Left colon (tissue), 2 donors: ENCODE measurements around the gene DIAPH3. TPM values are rescaled to one million over a fixed set of nuclear protein-coding genes. Genes with fewer than 3 reads are reported as not detected.
A peak's percentile ranks its signal among the peaks of the same experiment; 100 is the strongest.

Source experiments
- ATAC-seq: fragments of 200-7000 bp; cut with Tn5 transposase; one replicate; pipeline ENCODE4 v1.9.1; 2020; ENCODE audit warnings: mild to moderate bottlenecking, moderate library complexity
- DNase-seq, 2 donors: peaks; one replicate each; pipeline ENCODE4 v3.0.0-alpha.2; 2020
- intact Hi-C, 2 donors: fragments of 100-400 bp; cut with DNase I in 1 of 2; cut with micrococcal nuclease in 1 of 2; formaldehyde crosslinking; loops; one replicate each; pipeline versions ENCODE4 v1.11.2 to v1.14.0; 2022; cut with DNase I, micrococcal nuclease
- total RNA-seq, 2 donors: library from RNA; stranded (reverse); fragmentation: NEBNext Ultra II Directional; extraction: Animal tissue kit (Norgen Biotek cat#: 25700); gene quantifications; one replicate each; pipeline ENCODE4 v1.2.1, GENCODE V29; 2021
- donor health status: DM: no; HTN: no; CAD: no.
- donor health status: DM: yes; HTN: yes; CAD: no.

Gene DIAPH3
- total RNA-seq, 2 donors from 2014 or later = 1.9 to 5.0 TPM

DNA sequence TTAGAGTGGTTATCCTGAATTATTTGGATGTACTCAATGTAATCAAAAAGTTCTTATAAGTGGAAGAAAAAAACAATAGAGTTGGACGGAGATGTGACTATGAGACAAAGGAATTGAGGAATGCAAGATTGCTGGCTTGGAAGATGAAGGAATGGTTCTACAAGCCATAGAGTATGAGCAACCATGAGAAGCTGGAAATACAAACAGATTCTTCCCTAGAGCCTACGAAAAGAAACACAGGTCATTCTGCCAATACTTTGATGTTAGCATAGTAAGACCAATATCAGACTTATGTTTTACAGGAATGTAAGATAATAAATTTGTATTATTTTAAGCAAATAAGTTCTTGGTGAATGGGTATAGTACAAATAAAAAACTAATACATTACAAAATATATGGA, 249.2 kb downstream of the DIAPH3 start:
- ATAC-seq (no peak), DNase-seq (no peak)
- intact Hi-C loops = no loop called here

DNA sequence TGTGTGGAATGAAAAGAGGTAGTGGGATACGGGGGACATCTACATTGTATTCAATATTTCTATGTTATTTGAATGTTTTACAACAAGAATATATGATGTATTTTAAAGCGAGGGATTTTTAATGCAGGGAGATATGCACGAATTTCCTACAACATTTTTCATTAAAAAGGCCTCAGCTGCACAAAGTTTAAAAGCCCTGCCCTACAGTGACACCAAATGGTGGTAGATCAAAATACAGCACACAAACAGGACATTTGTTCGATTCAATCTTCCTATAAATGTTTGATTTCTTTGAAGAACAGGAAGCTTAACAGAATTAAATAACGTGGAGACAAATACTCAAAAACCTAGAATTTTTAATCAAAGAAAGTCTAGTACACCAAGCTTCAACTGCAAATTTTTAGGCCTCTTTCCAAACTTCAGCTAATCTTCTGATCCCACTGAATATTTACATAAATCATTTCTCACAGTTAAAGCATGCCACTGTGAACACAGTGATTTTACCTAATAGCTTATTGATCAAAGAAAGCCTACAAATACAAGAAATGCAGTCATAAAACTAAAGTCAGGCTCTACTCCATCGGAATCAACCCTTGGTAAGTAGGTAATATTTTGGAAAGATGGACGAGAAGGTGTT, 257.2 kb downstream of the DIAPH3 start:
- ATAC-seq (peak; percentile 72), DNase-seq (no peak)
- intact Hi-C loops = no loop called here

DNA sequence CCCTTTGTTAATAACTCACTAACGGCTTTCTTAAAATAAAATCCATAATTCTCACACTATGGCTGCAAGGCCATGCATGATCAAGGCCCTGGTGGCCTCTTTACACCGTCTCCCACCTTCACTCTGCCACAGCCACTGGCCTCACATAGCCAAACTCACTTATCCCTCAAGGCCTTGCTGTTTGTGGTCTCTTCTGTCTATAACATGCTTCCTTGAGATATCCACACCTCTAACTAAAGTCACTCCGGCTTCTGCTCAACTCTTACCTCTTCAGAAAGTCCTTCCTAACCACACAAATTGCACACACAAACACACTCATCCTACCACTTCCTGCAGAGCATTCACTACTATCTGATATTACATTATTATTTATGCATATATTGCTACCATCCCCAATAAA, 262.5 kb downstream of the DIAPH3 start:
- ATAC-seq (no peak), DNase-seq (no peak)
- intact Hi-C loops = no loop called here

DNA sequence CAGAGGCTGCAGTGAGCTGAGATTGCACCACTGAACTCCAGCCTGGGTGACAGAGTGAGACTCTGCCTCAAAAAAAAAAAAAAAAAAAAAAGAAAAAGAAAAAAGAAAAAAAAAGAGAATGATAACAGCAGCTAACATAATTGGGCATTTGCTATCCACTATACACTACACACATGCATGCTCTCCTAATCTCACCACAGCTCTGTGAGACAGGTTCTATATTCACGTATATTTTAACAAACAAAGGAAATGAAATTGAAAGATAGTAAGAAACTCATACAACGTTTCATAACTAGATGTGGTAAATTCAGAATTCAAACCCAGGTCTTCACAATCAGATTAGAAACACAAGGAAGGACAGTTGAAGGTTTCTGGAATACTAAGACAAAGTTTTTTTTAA, 265.7 kb downstream of the DIAPH3 start:
- intact Hi-C loops = no loop called here
- DNase-seq (no peak), ATAC-seq (no peak)

DNA sequence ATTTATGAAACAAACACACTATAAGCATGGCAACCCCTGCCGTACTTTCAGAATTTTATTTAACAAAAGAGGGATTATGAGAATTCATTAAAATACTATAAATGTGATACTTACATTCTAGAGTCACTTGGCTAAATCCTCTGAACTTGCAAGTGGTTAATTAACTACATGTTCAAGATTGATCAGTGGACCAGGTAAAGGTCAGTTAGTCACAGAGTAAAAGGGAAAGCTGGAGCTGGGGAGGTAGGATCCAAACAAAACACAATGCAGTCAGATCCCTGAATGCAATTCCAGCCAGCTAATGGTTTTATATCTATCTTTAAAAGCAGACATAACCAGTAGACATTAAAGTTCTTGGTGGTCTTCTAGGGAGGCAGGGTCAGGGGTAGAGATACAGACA, 270.5 kb downstream of the DIAPH3 start:
- intact Hi-C loops = no loop called here
- no peak for DNase-seq
- no peak for ATAC-seq

DNA sequence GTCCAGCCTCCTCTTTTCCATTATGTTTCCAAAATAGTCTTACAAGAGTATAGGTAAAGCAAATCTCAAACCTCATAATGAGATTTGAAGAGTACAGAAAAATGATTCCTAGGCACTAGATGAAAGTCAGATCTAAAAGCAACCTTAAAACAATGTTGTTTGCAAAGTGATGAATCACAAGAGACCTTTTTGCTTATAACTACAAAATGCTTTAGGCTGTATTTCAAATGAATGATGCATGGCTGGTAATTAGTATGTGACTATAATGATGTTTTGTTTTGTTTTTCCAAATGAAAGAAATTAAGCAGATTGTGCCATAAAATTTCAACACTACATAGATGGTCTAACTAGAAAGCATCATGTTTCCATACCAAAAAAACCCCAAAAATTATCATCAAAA, 272.7 kb downstream of the DIAPH3 start:
- intact Hi-C loops = no loop called here
- no peak for DNase-seq
- no peak for ATAC-seq

DNA sequence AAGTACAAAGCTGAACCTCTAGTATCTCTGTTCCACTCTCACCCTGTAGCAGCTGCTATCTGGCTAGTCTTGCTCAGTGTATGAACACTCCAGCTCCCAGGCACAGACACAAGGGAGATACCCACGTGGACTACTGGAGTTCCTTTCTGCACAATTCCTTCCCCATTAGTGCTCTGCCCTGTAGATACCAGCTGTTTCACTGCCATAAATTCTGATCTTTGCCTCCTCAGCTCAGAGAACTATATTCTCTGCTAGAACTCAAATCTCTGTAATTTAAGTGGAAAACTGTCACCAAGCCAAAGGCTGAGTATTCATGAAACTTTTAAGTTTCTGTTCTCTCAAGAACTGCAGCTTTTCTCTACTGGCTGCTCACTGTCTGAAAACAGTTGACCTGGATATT, 273.7 kb downstream of the DIAPH3 start:
- ATAC-seq (peak; percentile 94), DNase-seq (no peak)
- intact Hi-C loops = no loop called here

DNA sequence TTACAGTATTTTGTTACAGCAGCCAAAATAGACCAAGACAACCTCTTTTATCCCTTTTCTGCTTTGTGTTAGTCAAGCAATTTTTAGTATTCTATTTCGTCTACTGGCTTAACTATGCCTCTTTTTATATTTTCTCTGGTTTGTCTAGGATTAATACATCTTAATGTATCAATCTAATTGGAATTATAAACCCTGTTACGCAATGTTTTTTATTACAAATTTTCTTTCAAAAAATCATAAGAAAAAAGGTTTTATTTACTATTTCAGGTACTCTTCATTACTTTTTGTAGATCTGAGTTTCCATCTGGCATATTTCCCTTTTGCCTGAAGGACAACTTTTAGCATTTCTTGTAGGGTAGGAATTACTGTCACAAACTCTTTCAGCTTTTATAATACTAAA, 275.3 kb downstream of the DIAPH3 start:
- DNase-seq = no peak
- intact Hi-C loops = no loop called here
- no peak for ATAC-seq

DNA sequence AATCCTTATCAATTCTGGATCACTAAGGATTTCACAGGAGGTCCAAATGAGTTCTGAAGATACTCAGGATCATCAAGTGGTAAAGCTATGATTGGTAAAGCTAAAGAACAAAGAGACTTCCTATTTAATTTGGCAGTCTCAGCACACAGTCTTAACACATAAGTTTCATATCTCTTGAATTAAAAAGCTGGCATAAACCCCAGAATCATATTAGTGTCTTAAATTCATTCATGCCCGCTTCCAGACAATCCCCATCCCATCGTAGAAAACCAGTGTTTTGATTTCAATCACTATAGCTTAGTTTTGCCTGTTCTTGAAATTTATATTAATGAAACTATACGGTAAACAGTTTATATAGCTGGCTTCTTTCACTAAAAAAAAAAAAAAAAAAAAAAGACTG, 278.7 kb downstream of the DIAPH3 start:
- DNase-seq (no peak), ATAC-seq (no peak)
- intact Hi-C loops = no loop called here

DNA sequence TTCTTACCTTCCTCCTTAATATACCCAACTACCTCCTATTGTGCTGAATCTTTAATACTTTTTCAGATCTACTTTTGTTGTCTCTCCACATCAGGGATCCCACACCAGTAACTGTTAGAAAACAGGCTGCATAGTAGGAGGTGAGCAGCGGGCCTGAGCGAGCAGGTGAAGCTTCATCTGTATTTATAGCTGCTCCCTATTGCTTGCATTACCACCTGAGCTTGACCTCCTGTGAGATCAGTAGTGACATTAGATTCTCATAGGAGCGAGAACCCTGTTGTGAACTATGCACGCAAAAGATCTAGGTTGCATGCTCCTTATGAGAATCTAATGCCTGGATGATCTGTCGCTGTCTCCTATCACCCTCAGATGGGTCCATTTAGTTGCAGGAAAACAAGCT, 279.8 kb downstream of the DIAPH3 start:
- ATAC-seq (no peak), DNase-seq (no peak)
- intact Hi-C loops = no loop called here

DNA sequence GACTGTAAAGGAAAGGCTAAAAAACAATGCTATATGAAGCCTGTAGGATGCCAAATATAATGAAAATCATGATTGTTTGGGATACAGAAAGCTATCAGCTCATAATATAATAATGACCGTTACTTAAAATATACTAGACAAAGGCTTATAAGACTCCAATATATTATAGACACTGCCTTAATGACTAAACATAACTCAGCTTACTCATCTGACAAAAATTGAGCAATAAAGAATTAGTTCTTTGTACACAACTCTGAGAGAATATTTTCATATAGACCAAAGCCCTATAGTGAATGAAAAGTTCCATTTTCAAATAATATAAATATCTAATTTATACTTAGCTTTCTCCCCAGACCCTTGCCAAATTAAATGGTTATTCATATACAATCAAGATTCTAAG, 283.3 kb downstream of the DIAPH3 start:
- ATAC-seq (no peak), DNase-seq (no peak)
- intact Hi-C loops = no loop called here

DNA sequence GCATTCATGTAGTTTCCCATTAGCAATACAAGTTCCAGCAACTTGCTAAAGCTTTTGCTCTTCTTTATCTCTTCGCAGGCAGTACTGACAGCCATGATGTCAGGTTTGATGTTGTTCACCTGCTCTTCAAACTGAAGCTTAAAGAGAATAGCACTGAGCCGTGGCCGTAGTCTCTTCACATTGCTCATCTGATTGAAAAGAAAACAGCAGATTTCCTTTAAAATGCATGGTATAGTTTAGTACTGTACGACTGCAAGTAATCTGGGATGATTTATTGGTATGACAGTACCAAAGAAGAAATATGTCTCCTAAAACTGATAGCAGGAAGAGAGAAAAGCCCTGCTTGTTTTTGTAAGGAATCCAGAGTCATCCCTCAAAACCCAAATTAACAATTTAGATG, 284.4 kb downstream of the DIAPH3 start:
- DNase-seq = no peak
- no peak for ATAC-seq
- intact Hi-C loops = no loop called here

DNA sequence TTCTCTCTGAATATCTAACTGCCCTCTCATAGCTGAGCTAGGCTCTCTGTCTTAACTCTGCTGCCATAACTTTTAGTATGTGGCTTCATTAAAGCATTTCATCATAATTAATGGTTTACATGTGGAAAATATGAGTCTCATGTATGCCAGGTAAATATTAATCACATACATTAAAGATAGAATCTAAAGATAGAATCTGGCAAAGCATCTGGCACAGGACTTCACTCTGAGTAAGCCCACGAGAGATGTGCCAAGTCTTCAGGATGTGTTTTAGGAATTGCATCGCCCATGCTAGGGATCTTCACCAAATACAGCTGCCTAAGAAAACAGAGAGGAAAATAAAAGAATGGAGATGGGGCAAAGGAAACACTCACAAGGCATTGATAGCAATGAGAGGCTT, 285.8 kb downstream of the DIAPH3 start:
- no peak for DNase-seq

DNA sequence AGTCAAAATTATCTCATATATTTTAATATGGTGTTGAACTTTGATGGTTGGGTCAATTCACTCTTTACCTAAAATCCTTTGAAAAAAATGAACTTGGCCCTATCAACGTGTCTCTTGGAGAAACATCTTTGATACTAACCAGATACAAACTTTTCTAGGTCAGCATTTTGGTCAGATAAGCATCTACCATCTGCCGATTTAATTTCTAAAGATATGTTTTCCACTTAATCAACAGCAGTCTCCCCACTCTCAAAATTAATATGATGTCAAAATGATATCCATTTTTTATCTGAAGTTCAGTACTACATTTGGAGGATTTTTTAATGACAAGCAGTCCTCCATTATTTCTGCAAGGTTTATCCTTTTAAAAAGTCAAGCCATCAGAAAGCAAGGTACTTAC, 288.8 kb downstream of the DIAPH3 start:
- intact Hi-C loops = no loop called here
- no peak for ATAC-seq
- no peak for DNase-seq

More for the DNA sequence above, 285.8 kb downstream of the DIAPH3 start:
- no peak for ATAC-seq
- intact Hi-C loops = no loop called here

DNA sequence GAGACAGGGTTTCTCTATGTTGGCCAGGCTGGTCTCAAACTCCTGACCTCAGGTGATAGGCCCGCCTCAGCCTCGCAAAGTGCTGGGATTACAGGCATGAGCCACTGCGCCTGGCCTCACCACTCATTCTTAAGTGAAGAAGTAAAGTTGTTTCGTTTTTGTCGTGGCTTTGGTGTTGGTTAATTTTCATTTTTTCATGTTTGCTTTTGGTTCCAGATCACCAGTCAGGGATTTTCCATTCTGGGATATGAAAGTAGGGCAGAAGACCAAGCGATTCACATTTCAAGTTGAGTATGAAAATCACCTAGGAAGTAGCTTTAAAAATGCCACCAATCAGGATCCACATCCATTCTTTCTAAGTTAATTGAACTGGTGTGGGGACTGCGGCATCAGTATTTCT, 289.9 kb downstream of the DIAPH3 start:
- ATAC-seq (no peak), DNase-seq (no peak)
- intact Hi-C loops = no loop called here

DNA sequence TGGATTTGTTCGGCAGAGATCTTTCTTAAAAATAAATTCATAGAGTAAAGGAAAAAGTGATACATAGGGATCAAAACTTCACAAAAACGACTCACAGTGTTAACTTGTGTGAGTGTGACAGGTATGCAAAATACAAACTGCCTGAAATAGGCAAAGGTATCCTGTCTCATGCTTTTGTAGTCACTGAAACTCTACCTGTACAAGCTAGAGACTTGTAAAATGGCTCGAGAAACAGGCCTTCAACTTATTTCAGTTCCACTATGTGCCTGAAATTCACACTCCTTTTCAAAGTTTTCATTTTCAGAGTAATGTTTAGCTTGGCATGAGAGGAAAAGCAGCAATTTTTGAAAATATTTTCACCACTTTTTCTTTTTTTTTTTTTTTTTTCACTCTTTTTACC, 290.4 kb downstream of the DIAPH3 start:
- no peak for DNase-seq
- ATAC-seq = no peak
- intact Hi-C loops = no loop called here

DNA sequence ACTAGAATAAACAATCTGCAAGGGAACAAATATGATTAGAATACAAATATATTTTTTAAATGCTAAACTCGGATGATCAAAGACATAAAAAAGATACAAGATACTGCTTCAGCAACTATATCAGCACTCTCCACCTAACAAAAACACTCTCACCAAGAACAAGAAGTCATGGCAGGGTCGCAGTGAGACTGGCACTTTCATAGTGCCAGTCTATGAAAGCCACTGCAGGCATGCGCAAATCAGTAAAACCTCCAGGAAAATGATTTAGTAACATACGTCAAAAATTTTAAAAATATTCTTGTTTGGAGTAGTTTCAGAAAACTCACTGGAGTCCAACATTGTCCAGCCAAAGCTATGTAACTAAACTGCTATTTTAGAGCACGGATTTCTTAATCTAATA, 295.9 kb downstream of the DIAPH3 start:
- no peak for DNase-seq
- no peak for ATAC-seq
- intact Hi-C loops = no loop called here

DNA sequence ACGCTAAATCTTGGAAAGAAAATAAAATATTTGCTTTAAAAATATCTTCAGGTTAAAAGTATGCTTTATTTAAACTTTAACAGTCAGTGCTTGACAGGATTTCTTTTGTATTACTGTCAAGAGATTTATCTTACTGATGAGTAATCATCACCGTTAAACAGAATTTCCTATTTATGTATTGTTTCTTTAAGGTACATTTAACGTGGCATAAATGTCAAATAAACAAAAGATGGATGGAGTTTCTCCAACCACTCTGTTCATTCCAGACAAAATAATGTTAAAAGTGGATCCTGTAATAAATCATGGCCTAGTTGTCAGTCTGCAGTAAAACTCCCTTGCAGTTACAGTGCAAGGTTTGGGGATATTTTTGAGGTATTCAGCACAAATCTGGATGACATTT, 298.3 kb downstream of the DIAPH3 start:
- intact Hi-C loops = no loop called here
- no peak for ATAC-seq
- no peak for DNase-seq

DNA sequence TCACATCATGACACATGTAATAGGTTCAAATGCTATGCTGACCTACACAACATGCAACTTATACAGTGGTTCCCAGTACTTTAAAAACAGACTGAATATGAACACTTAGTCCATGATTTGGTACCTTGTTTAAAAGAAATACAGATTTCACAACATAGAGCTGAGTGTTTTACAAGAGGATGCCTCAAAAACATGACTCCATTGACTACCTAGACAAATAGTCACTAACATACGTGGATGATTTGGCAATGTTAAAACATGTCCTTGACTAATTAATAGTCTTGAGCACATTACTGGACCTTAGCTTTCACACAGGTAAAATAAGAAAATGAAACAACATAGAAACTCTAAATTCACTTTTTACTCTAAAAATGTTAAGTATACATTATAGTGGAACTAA, 300.1 kb downstream of the DIAPH3 start:
- ATAC-seq (no peak), DNase-seq (no peak)
- intact Hi-C loops = no loop called here

DNA sequence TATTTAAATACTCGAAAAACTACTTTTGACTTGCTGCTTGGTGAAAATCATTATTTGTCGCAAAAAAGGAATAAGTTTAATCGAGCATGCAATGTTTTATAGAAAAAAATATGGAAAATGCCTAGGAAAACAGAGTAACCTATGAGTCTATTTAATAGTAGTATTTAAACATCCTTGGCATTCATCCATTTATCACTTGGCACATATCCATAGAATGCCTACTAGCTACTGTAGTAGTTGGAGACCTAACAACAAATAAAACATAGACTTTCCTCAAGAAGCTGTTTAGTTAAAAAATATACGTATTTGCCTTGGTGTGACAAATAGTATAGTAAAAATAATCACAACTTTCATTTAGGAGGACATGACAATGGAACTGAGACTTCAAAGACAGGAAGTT, 302.1 kb downstream of the DIAPH3 start:
- intact Hi-C loops = no loop called here
- DNase-seq (no peak), ATAC-seq (no peak)

DNA sequence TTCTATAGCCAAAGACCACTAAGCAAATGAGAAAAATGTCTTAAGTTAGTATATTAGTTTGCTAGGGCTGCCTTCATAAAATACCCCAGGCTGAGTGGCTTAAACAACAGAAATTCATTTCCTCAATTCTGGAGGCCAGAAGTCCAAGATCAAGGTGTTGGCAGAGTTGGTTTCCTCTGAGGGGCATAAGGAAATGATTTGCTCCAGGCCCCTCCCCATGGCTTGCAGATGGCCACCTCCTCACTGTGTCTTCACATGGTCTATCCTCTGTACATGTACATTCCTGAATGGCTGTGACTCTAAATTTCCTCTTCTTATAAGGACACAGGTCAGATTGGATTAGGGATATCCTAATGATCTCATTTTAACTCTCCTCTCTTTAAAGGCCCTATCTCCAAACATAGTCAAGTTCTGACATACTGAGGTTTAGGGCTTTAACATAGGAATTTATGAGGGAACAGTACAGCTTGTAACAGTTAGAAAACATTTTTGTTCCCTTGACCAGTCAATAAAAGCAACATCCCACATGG, 307.4 kb downstream of the DIAPH3 start:
- intact Hi-C loops = no loop called here
- DNase-seq (peak in 1 of 2 donors; percentile 9), ATAC-seq (peak; percentile 94)
